ENCODE data around the gene ZMPSTE24. TPM values are rescaled to one million over a fixed set of nuclear protein-coding genes. Genes with fewer than 3 reads are reported as not detected.

The ZMPSTE24 gene
- total and polyA plus RNA-seq, 8 donors = 6.9 to 29.8 (median 12.4) TPM

DNA sequence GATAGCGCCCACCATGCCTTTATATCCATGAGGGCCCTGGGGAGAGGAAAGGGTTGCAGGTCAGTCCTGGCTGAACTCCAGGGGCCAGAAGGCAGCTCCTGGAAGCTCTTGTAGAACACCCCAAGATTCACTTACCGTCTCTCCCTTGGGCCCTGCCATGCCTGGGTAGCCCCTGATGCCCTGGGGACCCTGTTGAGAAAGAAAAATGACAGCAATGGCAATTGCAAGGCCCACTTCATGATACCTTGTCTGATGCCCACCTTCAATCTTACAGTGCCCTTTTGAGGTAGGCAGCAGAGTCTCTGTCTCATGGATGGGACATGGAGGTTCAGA, 52.1 kb downstream of the ZMPSTE24 start:
- FAIRE-seq (no peak), ATAC-seq (no peak)

DNA sequence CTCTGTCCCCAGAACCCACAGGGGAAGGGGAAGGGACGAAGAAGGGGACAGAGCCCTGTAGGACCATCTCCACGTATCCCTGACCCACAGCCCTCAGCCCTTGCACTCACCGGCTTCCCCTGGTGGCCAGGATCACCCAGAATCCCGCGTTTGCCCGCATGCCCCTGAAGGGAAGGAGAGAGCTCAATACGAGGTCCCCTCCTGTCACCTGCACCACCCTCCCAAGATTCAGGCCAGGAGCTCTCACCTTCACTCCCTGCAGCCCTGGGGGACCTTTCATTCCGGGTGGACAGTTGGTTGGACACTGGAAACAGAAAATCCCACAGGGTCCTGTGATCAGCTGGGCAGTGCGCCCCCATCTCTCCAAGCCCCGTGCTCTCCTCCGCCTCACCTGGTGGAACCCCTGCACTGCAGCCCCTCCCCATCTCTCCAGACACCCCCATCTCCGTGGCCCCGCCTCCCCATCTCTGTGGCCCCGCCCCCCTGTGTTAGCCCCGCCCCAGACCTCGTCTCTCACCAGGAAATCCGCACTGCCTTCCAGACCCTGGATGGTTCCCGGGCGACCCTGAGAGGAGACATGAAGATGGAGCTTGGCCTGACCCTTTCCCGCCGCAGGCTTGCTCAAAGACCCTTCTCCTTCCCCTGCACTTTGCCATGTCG, 53.1 kb downstream of the ZMPSTE24 start:
- WGBS, 2 donors = 73 to 75% methylated on average over 22 of the region's 22 CpGs
- Histone ChIP-seq H3K27me3 (no peaks in the 10 kb centered on the region), H3K27ac (no peak overlapping the region), H3K4me3 (no peak overlapping the region), H3K9me3 (no peaks in the 10 kb centered on the region), H3K36me3 (no peaks in the 10 kb centered on the region), H3K4me1 (no peaks in the 10 kb centered on the region)
- intact Hi-C loops (cut with DNase I) = loop anchor here in 1 of 3 donors (10.0 kb wide), 1 partner anchor 76 kb away; no protein-coding TSS in a partner anchor
- ATAC-seq (no peak), DNase-seq (no peak), FAIRE-seq (no peak)
- TF ChIP-seq, protein P1, sequence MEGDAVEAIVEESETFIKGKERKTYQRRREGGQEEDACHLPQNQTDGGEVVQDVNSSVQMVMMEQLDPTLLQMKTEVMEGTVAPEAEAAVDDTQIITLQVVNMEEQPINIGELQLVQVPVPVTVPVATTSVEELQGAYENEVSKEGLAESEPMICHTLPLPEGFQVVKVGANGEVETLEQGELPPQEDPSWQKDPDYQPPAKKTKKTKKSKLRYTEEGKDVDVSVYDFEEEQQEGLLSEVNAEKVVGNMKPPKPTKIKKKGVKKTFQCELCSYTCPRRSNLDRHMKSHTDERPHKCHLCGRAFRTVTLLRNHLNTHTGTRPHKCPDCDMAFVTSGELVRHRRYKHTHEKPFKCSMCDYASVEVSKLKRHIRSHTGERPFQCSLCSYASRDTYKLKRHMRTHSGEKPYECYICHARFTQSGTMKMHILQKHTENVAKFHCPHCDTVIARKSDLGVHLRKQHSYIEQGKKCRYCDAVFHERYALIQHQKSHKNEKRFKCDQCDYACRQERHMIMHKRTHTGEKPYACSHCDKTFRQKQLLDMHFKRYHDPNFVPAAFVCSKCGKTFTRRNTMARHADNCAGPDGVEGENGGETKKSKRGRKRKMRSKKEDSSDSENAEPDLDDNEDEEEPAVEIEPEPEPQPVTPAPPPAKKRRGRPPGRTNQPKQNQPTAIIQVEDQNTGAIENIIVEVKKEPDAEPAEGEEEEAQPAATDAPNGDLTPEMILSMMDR (IDR thresholded peaks at IDR 0.05) = no peak

More for the DNA sequence above, 52.1 kb downstream of the ZMPSTE24 start:
- Histone ChIP-seq H3K36me3 (no peaks in the 10 kb centered on the region), H3K4me3 (no peak overlapping the region), H3K27ac (no peak overlapping the region), H3K4me1 (no peaks in the 10 kb centered on the region), H3K27me3 (no peaks in the 10 kb centered on the region), H3K9me3 (no peaks in the 10 kb centered on the region)
- no peak for DNase-seq
- TF ChIP-seq, protein P1 (IDR thresholded peaks at IDR 0.05) = no peak
- intact Hi-C loops (cut with DNase I) = loop anchor here in 1 of 3 donors (10.0 kb wide), 1 partner anchor 75 kb away; no protein-coding TSS in a partner anchor
- 94 to 100% methylated on average over 2 of the region's 2 CpGs for WGBS, 2 donors

DNA sequence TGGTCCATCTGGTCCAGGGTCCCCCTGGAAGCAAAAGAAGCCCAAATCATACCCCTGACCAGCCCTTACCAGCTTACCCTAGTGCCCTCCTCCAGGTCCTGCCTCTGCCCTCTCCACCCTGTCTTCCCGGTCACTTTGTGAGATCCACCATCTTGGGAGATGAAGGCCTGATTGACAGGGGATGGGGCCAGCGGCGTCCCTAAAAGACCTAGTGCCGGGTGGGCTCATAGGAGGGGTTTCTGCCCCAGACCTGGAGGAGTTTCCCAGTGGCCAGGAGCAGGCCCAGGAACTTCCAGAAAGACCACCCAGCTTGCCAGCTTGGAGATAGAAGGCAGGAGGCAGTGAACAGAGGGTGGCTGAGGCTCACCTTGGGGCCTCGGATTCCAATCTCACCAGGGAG, 53.7 kb downstream of the ZMPSTE24 start:
- ATAC-seq (no peak), FAIRE-seq (no peak), DNase-seq (no peak)
- intact Hi-C loops (cut with DNase I) = loop anchor here in 1 of 3 donors (10.0 kb wide), 1 partner anchor 77 kb away; no protein-coding TSS in a partner anchor
- Histone ChIP-seq H3K27me3 (no peaks in the 10 kb centered on the region), H3K9me3 (no peaks in the 10 kb centered on the region), H3K4me3 (no peak overlapping the region), H3K4me1 (no peaks in the 10 kb centered on the region), H3K27ac (no peak overlapping the region), H3K36me3 (no peaks in the 10 kb centered on the region)
- TF ChIP-seq, protein P1 (IDR thresholded peaks at IDR 0.05) = no peak
- WGBS, 2 donors = 69 to 76% methylated on average over 5 of the region's 5 CpGs

DNA sequence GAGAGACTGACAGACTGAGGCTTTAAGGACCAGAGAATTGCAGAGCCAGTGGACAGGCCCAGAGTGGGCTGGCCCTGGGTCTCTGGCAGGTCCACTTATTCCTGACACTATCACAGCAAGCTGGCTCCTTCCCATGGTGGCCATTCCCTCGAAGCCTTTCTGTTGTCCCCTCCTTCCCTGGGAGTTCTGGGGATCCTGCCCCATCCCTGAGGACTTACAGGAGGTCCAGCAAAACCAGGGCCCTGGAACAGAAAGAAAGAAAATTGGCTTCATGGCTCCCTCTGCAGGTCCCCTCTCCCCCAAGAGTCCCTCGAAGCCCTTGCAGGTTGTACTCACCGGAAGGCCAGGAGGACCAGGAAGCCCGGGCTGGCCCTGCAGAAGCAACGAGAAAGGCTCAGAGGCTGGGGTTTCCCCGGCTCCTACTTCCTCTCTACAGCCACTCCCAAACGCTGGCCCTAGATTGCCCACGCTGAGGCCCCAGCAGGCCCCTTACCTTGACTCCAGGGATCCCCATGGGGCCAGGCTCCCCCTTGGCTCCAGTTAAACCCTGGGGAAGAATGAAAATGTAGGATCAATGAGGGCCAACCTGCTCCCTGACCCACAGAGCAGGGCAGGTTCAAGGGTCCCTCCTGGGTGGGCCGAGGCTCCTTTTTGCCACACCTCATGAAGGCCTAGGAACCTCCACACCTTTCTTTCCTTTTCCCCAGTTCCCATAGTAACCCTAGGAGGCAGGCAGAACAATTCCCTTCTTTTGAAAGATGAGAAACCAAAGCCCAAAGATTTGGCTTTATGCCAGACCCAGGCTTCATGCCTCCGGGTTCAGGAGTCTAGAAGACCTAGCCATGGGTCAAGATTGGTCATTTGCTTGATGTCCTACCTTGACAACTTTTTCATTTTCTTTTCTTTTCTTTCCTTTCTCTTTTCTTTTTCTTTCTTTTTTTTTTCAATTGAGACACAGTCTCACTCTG, 54.5 kb downstream of the ZMPSTE24 start:
- no peaks in the 10 kb centered on the region for H3K9me3 ChIP-seq
- FAIRE-seq (no peak), DNase-seq (peak in 1 of 6 donors; percentile 41), ATAC-seq (peak in 1 of 4 donors; percentile 11)
- WGBS, 2 donors = 65 to 71% methylated on average over 10 of the region's 10 CpGs
- no peaks in the 10 kb centered on the region for H3K36me3 ChIP-seq
- H3K4me3 ChIP-seq = no peak overlapping the region
- TF ChIP-seq, protein P1 (IDR thresholded peaks at IDR 0.05) = no peak
- no peaks in the 10 kb centered on the region for H3K4me1 ChIP-seq
- intact Hi-C loops (cut with DNase I) = loop anchor here in 1 of 3 donors (10.0 kb wide), 1 partner anchor 78 kb away; no protein-coding TSS in a partner anchor
- no peak overlapping the region for H3K27ac ChIP-seq
- peaks cover 0 to 4% (median 0%) of the 10 kb centered on the region in 4 donors for H3K27me3 ChIP-seq
